HG02642 (cell line): ENCODE measurements around the gene KMT5B.

Experiments used
- ATAC-seq: cut with Tn5 transposase; IDR thresholded peaks from one replicate; pipeline ENCODE4 v1.9.1; 2021; ENCODE audit warnings: mild to moderate bottlenecking; ENCODE audit not compliant: unreplicated experiment, poor library complexity

KMT5B gene

DNA sequence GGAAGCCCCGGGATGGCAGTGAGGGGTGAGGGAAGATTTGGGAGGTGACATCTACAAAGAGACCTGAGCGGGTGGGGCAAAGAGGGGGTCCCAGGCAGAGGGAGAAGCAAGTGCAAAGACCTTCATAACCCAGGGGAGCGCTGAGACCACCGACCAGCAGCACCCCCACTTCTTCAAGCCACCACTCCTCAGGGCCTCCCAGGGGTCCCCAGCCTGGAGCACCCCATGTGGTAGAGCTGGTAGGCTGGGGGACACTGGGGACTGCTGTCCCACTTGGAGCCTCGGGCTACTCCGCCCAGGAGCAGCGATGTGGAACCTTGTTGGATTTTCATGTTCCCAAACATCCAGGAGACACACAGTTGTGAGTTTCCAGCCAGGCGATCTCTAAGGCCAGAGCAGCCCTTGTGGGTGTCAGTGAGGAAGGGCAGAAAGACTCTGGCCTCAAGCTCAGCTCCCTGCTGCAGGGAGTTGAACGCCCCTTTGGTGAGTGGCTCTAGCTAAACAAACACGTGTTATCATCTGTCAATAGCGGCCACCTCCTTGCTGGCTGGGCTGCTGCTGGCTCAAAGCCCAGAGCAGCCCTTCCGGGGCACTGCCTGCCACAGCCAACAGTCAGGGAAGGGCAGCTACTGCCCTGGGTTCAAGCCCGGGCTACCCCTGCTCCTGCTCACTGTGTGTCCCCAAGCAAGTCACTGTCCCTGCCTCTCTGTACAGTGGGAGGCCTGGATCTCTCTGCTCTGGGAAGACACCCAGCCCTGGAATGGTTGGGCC, 66.2 kb downstream of the KMT5B start:
- no peak for ATAC-seq

DNA sequence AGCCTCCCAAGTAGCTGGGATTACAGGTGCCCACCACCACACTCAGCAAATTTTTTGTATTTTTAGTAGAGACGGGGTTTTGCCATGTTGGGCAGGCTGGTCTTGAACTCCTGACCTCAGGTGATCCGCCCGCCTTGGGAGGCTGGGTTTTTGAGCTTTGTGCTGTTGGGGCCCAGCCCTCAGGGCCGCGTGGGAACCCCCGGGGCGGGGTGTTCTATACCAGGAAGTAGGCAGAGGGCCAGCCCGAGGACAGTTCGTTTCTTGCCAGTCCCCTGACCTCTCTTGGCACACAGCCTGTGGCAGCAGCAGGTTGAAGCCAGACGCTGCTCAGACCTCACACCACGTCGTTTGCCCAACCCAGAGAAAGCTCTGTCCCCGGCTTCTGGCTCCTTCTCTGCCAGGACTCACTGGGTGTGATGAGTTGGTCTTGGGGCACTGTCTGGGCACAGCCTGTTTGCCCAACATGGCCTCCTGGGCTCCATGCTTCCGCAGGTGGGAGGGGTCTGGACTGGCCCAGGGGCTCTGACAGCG, 67.0 kb downstream of the KMT5B start:
- no peak for ATAC-seq

DNA sequence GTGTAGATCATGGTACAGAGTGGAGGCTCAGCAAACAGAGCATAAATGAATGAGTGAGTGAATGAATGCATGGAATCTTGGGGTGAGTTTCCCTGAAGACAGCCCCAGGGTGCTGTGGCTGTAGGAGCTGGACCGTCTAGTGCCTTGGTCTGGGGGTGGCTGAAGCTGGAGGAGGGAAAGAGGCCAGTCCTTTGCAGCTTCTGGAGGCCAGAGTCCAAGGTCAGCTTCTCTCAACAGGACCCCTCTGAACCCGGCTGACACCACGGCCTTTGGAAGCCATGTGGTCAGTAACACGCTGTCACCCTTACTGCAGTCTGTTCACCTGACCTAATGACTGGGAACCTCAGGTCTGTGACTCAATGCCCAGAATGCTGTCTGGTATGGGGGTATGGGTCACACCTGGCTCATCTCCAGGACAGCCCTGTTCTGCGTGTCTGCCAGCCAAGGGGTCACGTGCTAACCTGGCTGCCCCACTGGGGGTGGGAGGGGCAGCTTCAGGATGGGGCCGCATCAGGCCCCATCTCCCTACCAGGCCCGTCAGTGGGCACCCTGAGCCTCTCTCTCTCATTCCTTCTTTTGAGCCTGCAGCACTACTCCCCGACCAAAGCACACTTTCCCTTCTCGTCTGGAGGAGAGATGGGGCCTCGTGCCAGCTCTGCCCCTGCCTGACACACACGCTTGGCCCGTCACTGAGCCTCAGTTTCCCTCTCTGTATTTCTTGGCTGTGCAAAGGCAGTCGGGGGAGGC, 67.8 kb downstream of the KMT5B start:
- no peak for ATAC-seq

DNA sequence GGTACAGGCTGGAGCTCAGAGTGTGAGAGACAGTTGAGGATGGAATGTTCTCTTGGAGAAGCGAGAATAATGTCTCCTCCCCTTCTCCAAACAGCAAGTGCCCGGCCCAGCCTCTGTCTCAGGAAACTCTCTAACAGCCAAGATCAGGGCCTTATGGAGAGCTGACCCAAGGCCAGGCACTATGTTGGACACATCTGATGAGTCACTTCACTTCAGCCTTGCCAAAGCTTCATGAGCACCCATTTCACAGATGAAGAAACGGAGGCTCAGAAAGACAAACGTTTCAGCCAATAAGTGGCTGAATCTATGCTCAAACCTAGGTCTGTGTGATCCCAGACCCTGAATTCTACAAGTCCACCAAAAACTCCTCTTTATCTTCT, 69.8 kb downstream of the KMT5B start:
- no peak for ATAC-seq

DNA sequence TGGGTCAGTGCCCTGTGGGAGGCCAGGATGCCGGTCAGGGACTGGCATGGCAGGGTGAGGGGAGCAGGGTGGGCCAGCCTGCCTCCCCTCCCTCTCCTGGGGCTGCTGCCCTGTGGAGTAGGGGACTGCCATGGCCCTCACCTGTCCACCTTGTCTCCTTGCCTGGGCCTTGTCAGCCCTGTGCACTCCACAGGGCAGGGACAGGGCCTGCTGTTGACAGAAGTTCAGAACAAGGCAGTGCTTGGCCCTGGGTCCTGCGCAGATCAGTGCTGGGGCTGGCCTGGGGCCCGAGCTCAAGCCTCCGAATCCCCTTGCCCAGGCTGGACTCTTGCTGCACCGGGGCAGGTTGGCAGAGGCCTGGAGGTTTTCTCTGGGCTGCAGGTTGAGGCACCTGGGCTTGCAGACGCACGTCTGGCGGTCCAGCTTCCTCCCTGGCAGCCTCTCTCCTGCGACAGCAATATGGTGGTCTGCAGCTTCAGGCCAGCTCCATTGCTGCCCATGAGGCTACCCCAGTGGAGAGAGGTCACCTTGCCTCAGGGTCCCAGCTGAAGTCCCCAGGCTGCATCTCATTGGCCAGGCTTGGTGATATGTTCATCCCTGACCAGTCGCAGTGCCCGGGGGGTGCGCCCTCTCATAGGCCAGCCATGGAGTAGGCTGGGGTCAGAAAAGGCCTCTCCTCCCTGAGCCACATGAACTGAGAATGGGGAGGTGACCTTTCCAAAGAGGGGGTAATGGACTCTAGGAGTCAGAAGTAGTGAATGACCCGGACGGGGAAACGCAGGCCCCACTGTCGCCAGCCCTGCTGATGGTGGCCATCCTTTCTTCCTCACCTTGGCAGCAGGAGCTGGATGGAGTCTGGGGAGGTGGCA, 70.4 kb downstream of the KMT5B start:
- ATAC-seq: no peak

DNA sequence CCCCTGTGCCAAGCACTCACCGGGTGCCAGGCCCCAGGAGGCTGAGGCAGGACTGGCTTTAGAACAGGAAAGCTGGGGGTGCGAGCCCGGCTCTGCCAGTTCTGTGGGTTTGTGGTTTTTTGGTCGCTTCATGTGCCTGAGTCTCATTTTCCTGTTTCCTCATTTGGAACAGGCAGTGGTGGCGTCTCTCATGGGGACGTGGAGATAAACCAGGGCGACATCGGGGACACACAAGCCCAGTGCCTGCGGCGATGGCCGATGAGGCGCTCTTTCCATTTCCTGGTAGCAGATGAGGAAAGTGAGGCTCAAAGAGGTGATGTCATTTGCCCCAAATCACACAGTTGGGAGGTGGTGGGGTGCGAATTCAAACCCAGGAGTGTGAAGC, 71.1 kb downstream of the KMT5B start:
- no peak for ATAC-seq

DNA sequence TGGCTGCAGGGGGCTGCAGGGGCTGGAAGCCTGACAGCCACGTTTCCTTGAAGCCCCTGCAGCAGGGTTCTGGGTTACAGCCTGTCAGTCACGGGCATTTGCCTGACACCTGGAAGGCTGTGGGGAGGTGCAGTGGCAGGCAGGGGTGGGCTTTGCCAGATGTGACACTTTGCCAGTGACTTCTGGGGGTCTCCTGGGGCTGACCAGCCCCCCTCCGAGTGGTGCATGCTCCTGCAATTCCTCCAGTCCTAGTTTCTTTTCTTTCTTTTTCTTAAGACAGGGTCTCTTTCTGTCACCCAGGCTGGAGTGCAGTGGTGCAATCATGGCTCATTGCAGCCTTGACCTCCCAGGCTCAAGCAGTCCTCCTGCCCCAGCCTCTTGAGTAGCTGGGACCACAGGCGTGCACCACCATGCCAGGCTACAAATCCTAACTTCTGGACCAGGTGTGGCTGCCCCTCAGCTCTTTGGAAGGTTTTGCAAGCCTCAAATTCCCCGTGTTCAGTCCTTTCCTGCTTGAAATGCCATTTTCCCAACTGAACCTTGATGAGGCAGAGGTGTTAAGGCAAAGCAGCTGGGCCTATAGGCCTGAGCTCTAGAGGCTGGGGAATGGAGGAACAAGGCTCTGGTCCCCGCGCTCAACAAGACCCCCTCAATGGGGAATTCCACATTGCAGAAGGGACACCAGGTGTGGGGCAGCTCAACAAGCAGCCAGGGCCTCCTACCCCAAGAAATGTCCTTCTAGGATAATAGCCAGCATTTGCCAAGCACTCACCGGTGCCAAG, 71.7 kb downstream of the KMT5B start:
- ATAC-seq: no peak

DNA sequence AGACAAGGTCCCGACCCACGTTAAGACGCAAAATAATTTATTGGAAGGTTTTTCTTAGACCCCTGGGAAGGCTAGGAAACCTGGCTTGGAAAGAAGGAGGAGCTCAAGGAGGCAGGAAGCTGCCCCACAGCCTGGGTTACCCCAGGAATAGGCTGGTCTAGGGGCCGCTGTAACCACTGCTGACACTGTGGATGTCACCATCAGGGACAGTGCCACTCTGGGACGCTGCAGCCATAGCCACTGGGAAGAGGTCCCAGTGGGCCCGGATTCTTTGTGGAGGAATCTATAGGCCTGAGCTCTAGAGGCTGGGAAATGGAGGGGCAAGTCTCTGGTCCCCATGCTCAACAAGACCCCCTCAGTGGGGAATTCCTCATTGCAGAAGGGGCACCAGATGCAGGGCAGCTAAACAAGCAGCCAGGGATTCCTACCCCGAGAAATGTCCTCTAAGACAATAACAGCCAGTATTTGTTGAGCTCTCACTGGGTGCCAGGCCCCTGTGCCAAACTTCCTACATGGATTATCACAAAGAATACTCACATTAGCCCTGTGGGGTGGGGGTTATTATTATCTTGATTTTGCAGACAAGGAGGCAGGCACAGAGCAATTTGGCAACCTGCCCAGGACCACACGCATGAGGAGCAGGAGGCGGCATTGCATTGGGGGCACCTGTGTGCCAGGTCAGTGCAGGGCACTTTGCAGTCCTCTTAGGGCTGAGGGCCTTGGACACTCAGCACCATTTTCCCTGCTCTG, 72.4 kb downstream of the KMT5B start:
- ATAC-seq: no peak

DNA sequence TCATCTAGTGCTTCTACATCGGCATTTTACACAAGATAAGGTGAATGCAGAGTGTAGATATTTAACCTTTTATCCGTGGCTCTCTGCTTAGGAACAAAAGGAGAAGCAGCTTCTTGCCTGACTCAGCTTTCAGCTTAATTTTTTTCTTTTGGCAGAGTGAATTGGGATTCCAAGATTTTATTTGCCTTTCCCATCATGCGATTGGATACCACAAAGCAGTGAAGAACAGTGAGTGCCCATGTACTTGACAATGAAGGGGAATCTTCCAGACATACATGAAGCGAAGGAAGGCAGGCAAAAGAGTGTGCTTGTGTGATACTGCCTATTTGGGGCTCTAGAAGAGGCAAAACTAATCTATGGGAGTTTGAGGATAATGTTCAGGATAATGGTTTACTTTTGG, 74.9 kb downstream of the KMT5B start:
- no peak for ATAC-seq

DNA sequence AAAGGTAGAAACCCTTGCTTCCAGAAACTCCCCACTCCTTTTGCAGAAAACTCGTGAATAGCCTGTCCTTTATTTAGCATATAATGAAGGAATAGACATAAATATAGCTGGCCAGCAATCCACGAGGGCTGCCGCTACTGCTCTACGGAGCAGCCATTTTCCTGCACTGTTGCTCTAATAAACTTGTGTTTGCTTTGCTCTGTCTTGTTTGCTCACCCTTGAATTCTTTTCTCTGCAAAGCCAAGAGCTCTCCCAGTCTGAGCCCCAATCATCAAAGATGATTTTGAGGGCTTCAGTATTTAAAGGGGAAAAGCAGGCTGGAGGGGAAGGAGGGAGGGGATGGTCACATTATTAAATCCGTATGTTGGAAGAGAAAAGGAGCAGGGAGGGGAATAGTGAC, 75.3 kb downstream of the KMT5B start:
- ATAC-seq: no peak

DNA sequence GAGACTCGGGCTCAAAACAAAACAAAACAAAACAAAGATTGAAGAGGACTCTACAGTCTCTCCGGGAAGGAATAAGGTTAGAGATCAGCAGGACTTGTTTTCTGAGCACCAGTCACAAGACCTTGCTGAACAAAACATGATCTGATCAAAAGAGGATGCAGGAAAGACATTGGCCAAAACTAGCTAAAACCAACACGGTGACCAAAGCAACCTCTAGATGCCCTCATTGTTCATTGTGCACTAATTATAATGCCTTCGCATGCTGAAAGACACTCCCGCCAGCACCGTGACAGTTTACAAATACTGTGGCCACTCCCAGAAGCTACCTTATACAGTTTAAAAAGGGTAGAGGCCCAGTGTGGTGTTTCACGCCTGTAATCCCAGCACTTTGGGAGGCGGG, 76.2 kb downstream of the KMT5B start:
- no peak for ATAC-seq

DNA sequence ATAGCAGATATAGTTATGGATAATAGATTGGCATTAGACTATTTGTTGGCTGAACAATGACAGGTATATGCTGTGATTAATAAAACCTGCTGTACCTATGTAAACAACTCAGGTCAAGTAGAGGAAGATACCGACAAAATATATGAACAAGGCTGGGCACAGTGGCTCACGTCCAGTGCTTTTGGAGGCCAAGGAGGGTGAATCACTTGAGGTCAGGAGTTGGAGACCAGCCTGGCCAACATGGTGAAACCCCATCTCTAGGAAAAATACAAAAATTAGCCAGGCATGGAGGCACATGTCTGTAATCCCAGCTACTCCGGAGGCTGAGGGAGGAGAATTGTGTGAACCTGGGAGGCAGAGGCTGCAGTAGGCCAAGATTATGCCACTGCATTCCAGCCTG, 77.9 kb downstream of the KMT5B start:
- no peak for ATAC-seq

DNA sequence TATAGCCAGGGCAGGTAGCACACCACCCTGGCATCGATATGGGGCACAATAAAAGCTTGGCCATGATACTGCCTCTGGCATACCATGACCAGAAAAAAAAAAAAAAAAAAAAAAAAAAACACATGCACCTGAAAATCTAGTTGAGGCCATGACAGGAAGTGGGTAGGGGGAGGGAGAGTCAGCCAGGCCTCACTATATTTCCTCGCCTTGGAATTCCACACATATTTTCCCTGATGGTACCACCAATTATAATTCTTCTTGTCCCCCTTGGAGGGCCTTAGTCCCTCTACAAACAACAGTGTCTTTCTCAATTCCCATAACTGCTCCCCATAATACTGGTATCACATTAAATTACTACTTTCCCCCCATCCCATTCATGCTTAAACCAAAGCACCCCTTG, 79.3 kb downstream of the KMT5B start:
- ATAC-seq: no peak

DNA sequence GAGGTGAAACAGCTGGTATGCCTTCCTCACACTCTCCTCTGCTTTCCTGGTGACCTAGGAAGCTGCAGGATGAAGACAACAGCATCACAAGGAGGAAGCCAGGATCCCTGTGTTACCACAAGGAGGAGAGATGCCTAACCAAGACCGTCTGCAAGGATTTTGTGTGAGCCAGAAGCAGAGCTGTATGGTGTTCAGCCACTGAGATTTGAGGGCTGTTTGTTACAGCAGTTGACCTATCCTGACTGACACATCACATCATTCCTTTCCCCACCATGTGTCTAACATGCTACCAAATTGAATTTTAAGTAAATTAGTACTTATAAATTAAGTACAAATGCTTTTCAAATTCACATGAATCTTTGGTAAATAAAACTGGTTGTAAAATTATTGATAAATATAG, 83.0 kb downstream of the KMT5B start:
- no peak for ATAC-seq

DNA sequence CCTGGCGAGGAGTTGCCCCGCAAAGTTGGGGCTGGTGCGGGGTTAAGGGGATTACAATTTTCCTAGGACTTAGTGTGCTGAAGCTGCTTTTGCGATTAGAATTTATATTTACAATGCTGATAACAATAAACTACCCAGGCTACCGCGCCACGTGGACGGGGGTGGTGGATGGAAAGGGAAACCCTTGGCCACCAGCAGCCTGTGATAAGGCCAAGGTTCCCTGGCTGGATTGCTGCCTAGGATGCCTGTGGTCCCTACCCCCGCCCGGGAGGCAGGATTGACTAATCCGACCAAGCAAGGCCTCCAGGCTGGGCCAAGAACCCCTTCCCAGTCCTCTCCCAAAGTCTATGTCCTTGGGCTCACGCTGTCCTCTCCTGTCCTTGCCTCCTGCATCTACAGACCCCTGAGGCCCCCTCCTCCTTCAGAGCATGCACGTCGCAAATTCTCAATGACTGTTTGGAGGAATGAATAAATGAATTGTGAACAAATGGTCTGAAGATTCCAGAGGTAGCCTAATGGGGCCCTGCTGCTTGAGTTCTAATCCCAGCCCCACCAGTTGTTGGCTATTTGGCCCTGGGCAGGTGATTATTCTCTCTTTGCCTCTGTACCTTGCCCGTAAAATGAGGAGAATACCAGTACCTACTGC, 84.3 kb downstream of the KMT5B start:
- ATAC-seq: no peak

DNA sequence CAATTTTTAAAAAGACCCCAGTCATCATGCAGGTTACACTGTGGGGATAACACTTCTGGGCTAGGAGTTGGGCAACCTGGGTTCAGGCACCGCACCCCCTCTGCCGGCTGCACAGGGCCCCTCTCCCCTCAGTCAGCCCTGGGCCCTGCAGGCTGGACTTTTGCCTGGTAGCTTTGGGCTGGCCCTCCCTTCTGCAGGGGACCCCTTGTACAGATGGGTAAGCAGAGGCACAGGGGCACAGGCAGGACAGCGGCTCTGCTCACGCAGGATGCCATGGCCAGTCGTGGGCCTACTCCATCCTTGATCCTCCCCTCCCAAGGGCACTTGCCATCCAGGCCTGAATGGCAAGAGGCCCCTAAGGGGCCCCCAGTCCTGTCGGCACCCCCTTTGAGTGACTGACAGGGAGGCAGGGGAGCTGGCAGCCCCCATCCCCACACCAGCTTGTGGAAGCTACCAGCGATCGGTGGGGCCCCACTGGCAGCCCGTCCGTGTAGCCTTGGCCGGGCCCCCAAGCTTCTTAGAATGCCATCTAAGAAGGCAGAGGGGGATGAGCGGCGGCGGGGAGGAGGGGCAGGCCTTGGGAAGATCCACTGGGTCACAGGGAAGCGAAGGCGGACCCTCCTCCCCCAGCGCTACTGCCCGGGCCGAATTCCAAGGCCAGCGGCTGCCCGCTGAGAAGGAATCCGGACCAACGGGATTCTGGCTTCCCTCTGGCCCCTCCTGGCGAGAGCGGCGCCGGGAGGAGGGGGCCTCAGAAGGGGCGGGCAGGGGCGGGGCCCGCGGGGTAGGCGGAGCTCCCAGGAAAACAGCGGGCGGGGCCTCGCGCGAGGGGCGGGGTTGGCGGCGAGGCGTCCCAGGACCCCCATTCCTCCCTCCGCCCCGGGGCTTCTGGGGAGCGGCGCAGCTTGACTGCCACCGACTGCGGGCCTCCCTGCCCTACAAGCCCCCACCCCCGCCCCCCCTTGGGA, 85.1 kb downstream of the KMT5B start:
- ATAC-seq: no peak

DNA sequence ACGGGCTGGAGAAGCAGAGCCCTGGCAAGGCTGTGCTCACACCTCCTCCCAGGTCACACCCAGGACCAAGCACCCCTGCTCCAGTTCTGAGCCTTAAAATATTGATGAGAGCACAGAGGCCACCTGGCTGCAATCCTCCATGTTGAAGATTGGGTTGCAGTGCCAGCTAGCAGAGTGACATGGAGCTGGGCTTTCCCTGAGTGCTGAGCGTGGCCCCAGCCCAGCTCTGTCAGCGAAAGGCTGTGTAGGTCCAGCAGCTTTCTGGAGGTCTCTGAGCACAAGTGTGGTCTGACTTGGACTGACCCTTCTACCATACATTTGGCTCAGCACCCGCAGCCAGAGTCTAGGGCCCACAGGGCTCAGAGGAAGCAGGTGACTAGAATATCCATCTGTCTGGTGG, 87.9 kb downstream of the KMT5B start:
- no peak for ATAC-seq
